GM12872 (cell line): ENCODE measurements around the gene PCA3.

Experiments used
- CTCF ChIP-seq: IDR thresholded peaks from 3 replicates; pipeline ENCODE4 v1.5.1; 2011; ENCODE audit warnings: low read depth, mild to moderate bottlenecking, low read length, moderate library complexity; ENCODE audit not compliant: insufficient read depth

The PCA3 gene

GRCh38 chr9:76785501-76785900 is 21.3 kb downstream of the PCA3 start:
- TF ChIP-seq CTCF = no peak

- no peak for TF ChIP-seq CTCF
These were observed 23.4 kb downstream of the PCA3 start for GRCh38 chr9:76787677-76788076.

GRCh38 chr9:76789840-76790239 is 25.6 kb downstream of the PCA3 start:
- no peak for TF ChIP-seq CTCF

- no peak for TF ChIP-seq CTCF
These were observed 29.7 kb downstream of the PCA3 start for GRCh38 chr9:76793784-76794431.

- no peak for TF ChIP-seq CTCF
These were observed 32.1 kb downstream of the PCA3 start for GRCh38 chr9:76796296-76796695.

- TF ChIP-seq CTCF = no peak
These were observed 34.3 kb downstream of the PCA3 start for GRCh38 chr9:76798527-76798926.

GRCh38 chr9:76799473-76799872 is 35.2 kb downstream of the PCA3 start:
- TF ChIP-seq CTCF = no peak
